Dermis blood vessel endothelial cell (primary cell): ENCODE measurements around the gene CSNK2A2. TPM values are rescaled to one million over a fixed set of nuclear protein-coding genes. Genes with fewer than 3 reads are reported as not detected.

Experiments
- DNase-seq: peaks from one replicate; pipeline ENCODE4 v3.0.0; 2010
- total RNA-seq: library from RNA; depleted of rRNA; stranded (reverse); fragments of >200 nt; gene quantifications from 2 replicates; pipeline ENCODE4 v1.2.3, GENCODE V29; 2014

Gene CSNK2A2
- total RNA-seq, 1 donor from 2014 or later, result 47.5 TPM

DNA sequence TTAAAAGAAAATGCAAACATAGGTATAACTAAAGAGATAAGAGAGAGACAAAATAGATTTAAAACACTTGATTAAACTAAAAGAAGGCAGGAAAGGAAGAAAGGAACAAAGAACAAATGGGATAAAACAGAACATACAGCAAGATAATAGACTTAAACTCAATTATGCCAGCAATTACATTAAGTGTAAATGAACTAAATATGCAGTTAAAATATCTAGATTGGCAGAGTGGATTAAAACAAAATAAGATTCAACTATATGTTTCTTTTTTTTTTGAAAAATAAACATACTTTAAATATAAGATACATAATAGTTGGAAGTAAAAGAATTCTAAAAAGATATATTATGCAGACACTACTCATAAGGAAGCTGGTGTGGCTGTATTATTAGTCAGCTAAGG lies 59.1 kb downstream of the CSNK2A2 start:
- no peak for DNase-seq

DNA sequence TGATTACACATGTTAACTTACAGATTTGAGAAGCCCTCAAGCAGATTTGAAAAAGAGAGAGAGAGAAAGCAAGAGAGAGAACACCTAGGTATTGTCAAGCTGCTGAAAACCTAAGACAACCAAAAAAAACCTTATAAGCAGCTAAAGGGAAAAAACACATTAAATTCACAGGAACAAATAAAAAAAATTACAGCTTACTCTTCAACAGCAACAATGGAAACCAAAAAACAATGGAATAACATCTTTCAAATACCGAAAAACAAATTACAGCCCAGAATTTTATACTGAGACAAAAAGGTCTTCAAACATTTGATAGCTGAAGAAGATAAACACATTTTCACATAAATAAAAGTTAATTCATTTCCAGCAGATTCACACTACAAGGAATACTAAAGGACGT lies 60.3 kb downstream of the CSNK2A2 start:
- DNase-seq, result no peak

DNA sequence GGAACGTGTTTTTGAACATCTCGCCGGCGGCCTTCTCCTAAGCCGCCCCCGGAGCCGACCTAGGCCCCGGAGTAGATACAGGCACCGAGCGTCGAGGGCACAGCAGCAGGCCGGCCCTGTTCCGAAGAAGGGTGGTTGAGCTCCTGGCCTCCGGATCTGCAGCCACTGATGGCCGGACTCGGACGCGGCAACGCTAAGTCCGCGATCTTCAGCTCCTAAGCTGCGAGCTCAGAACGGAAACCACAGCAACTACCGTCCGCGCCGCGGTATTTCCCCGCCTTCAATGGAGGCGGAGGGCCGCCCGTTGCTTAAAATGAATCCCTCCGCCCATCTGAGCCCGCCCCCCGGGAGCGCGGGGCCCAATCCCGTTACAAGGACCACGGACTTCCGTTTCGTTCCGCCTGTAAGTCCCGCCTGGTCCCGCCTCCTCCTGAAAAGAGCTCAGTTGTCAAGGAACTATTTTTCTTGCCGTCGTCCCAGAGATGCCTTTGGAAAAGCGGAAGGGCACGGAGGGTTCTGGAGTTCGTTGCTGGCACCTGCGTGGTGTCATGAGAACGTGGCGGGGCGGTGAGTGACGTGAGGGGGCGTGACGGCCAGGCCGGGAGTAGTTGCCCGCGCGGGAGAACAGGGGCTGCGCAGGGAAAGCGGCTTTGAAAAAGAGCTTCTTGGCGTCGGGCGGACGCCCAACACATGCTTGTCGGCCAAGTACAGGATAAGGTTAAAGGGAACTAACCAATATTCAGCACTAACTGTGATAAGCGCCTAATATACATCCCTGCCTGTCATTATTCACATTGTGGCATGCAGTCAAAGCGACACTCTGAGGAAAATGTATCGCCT lies 68.6 kb downstream of the CSNK2A2 start, which contains the start of gene CFAP20:
Gene CFAP20, minus strand, starts transcription at position 285 of the 840 bp plus-strand sequence. Its CDS starts 266 bp downstream, at position 19.
- peak; percentile 100 for DNase-seq

DNA sequence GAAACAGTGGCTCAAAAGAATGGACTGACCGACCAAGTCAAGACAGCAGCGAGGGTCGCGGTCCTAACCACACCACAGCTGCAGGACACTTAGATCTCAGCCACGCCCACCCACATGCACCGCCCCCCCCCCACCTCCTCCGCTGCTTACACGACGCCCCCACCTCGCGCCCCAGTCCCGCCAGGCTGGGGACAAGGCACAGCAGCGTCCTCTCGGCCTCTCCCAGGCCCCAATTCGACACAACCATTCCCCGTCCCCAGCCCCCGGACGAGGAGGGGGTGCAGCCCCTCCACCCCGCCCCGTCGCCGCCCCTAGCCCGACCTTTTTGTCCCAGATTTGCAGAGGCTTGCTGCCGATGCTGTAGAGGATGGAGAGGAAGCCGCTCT lies 69.2 kb downstream of the CSNK2A2 start:
- DNase-seq, result peak; percentile 42

DNA sequence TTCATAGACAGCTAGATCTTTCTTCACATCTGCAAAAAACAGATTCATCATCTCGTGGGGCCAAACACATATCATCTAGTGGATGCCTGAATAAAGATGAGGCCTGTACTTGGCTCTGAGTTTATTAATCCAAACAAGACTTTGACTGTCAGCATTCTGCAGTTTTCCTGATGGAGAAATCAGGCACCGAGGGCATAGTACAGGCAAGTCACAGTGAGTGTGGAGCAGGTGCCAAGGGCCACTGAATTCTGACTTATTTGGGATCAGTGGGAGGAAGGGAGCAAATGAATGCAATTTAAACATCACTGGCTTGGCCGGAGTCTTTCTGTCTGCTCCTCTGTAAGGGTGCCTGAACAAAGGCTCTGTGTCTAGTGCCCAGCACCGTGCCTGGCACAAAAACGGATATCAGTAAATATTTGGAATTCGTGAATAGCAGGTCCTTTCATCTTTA lies 69.7 kb downstream of the CSNK2A2 start:
- no peak for DNase-seq

DNA sequence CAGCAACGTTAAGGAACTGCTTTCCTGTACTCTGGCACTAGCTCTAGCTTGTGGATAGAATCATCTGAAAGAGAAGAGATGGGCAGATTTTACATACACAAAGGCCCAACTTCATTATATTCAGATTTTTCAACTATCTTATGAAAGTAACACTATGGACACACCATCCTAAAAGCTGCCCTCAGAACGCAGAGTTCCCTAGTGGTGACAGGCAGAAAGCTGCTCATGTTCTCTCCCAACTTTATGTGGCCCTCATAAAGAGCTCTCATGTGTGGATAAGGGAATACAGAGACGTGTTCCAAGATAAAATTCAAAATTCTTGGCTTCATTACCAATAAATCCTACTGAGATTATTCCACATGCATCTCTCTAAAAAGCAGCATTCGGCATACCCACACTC lies 70.3 kb downstream of the CSNK2A2 start:
- DNase-seq, result peak; percentile 32

DNA sequence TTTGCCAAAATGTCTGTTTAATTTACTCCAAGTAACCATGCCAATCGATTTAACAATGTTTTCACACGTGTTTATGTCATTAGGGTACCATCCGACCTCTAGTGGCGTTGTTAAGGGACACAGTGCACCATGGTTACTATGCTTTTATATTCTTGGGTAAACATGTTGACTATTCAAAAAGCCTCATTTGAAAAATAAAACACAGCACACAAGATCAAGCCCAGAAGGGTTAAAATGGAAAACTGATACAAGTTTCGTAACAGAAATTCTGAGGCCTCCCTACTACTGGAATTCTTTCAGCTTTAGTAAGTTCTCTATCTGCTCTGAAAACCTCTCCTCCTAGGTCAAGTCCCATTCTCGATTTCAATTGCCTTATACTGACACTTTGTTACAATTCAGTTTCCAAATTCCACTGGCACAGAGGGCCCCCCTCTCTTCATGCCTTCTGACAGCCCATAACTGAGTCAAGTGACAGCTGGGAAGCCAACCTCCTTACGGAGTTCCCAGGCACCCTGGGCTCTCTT lies 70.8 kb downstream of the CSNK2A2 start:
- DNase-seq, result peak; percentile 87

DNA sequence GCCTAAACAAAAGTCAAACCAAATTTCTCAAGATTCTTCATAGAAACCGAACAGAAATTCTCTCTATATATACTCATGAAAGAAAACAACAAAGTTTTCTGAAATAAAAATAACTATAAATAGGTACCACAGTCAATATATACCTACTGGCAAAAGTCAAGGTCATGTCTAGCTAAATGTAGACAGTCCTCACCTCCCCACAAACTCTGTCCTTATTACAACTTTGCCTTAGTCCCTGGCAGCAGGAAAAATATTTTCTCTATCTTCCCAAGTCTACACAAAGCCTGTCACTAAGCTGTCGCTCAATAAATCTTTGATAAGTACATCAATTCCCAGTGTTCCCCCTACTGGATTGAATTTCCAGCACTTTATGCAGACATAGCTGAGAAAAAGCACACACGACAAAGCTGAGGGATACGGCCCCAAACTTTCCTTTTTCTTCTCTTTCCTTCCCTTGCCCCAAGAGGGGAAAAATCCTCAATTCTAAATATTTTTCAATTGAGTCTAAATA lies 71.4 kb downstream of the CSNK2A2 start:
- DNase-seq, result no peak

DNA sequence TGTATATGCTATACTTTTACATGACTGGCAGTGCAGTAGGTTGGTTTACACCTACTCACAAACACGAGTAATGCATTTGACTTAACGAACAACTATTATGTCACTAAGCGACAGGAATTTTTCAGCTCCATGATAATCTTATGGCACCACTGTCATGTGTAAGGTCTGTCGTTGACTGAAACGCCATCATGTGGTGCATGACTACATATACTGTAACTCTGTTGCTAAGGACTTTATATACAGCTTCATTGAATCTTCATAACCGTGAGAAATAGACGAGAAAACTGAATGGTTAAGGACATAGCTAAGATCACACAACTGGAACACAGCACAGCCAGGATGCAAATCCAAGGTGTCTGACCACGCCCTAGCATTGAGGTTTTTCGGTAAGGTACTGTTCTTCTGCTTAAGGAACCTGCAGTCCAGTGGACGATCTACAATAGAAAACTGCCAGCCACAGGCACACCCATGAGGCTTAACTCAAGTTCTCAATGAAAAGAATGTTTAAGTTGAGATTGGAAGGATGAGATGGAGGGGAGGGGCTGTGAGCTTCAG lies 72.0 kb downstream of the CSNK2A2 start:
- DNase-seq, result peak; percentile 28

DNA sequence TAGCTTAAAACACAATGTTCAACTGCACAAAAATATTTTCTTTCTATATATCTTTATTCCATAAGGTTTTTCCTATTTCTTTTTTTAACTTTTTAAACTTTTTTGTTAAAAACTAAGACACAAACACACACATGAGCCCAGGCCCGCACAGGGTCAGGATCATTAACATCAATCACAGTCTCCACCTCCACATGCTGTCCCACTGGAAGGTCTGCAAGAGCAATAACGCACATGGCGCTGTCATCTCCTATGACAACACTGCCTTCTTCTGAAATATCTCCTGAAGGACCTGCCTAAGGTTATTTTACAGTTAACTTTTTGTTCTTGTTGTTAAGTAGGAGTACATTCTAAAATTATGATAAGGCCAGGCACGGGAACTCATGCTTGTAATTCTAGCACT lies 72.9 kb downstream of the CSNK2A2 start:
- DNase-seq, result no peak

DNA sequence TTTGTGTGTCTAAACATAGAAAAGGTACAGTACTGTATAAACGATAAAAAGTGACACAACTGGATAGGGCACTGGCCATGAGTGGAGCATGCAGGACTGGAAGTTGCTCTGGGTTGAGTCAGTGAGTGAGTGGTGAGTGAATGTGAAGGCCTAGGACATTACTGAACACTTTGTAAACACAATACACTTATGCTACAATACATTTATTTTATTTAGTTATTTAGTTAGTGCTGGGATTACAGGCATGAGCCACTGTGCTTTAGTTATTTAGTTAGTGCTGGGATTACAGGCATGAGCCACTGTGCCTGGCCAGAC lies 73.3 kb downstream of the CSNK2A2 start:
- peak; percentile 21 for DNase-seq

DNA sequence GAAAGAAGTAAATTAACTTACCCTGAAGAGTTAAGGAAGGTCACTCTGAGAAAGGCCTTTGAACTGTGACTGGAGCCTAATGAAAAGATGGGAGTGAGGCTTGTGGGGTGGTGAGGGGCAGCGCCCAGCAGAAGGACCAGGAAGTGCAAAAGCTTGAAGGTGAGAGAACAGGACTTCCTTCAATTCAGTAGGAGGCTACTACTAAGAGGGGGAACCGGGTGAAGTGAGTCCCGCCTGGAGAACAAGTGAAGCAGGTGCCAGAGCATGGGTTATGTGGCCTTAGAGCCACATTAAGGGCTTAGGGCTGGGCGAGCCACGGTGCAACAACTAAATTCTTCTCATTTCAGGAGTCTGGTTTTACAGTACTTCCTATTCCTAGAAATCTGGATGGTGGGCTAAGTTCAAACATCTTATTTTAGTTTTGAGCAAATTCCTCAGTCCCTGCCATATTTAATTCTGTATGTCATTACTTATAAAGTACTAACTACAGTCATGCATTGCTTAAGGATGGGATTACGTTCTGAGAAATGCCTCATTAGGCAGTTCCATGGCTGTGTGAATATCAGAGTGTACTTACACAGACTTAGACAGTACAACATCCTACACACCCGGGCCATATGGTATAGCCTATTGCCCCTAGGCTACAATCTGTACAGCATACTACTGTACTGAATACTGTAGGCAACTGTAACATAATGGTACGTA lies 73.9 kb downstream of the CSNK2A2 start:
- DNase-seq, result peak; percentile 54

DNA sequence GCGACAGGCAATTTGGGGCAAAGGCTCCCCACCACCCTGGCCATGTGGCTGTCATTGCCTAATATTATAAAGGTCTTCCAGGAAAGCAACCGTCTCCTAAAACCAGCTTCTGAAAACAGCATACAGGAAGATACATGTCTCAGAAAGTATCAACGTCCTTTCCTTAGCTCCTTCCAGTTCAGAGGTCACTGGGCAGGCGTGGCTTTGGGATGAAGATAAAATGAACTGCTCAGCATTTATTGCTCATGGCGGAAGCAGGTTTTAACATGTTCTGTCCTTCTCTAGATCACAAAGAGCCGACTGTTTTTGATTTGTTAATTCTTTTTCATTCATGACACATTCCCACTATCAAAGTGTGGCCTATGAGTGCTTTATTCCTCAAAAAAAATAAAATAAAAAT lies 76.8 kb downstream of the CSNK2A2 start:
- peak; percentile 24 for DNase-seq

DNA sequence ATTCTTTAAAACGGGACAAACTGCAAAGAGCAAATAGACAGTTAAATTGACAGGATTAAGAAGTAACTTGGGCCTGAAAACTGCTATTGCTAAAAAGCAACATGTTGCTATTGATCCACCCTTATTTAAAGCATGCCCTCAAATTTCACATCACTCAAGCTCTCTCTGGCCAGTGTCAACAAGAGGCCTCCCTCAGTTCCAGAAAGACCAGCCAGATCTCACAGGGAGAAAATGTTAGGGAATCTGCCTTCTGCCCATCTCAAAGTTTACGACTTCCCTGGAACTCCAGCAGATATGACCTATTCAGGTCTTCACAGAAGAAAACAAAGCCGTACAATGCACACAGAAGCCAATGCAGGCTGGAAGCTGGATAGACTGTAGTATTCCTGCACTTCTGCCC lies 77.7 kb downstream of the CSNK2A2 start:
- DNase-seq, result no peak

DNA sequence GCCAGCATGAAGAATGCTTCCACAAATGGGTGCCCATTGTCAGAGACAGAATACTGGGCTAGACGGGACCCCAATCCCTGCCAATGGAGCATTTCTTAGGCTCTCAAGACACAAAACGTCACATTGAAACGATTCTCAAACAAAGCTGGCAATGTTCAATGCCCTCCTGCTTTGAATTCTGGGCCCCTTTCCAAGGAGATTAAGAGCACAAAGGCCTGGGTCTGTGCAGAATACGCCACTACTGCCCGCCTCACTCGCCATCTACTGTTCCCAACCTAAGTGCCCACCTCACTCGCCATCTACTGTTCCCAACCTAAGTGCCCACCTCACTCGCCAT lies 78.4 kb downstream of the CSNK2A2 start:
- no peak for DNase-seq

DNA sequence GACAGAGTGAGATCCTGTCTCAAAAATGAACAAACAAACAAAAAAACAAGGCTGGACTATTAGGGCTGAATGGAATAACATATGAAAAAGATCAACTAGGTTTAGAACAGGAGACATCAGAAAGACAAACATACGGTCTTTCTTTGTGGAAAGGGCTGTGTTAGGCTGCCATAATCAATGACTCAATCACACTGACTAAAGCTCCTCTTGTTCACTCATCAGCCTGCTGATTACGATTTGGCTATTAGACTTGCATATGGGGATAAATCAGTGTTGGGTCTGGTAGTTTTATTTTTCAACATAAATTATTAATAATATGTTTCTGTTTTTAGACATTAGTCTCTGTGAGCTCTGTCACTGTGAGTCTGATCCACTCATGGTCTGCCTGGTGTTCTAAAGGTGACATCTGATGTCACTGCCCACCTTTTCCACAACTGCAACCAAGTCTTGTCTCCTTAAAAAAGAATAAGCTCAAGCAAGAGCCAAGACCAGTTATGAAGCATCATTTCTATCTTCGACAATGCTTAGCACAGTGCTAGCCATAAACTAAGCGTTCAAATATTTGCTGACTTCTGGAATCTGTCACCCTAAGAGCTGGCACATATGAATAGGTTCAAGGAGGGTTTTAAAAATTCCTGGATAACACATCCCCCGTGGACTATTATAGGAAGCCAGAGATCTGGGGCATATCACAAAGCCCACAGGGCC lies 79.0 kb downstream of the CSNK2A2 start:
- DNase-seq, result no peak

DNA sequence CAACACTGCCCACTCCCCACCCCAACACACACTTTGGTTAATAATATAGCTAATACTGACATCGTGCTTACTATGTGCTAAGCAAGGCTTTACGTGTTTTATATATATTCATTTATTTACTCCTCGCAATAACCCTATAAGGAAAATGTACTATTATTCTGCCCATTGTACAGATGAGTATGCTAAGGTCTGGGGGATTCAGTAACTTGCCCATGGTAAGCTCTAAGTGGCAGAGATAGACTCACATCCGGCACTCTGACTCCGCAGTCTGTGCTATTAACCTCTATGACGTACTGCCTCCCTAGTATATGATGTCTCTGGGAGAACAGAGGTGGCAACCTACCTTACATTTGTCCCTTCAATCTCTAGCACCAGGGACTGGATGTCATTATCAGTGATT lies 81.4 kb downstream of the CSNK2A2 start:
- DNase-seq, result no peak

DNA sequence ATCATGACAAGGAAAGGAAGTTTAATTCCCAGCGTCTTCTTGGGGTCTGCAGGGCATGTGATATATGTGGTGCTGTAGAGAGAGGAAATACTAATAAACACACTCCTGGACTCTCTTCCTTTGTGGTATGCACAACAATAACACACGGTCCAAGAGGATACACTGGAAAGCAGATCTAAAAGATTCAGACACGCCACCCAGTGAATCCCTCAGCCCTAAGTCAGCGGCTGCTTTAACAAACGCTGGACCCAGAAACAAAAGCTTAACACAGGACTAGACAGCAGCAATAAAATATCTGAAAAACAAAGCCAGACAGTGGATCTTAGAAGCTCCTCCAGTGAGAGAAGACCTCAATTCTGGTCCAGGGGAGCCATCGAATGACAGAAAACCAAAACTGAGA lies 81.8 kb downstream of the CSNK2A2 start:
- peak; percentile 25 for DNase-seq

DNA sequence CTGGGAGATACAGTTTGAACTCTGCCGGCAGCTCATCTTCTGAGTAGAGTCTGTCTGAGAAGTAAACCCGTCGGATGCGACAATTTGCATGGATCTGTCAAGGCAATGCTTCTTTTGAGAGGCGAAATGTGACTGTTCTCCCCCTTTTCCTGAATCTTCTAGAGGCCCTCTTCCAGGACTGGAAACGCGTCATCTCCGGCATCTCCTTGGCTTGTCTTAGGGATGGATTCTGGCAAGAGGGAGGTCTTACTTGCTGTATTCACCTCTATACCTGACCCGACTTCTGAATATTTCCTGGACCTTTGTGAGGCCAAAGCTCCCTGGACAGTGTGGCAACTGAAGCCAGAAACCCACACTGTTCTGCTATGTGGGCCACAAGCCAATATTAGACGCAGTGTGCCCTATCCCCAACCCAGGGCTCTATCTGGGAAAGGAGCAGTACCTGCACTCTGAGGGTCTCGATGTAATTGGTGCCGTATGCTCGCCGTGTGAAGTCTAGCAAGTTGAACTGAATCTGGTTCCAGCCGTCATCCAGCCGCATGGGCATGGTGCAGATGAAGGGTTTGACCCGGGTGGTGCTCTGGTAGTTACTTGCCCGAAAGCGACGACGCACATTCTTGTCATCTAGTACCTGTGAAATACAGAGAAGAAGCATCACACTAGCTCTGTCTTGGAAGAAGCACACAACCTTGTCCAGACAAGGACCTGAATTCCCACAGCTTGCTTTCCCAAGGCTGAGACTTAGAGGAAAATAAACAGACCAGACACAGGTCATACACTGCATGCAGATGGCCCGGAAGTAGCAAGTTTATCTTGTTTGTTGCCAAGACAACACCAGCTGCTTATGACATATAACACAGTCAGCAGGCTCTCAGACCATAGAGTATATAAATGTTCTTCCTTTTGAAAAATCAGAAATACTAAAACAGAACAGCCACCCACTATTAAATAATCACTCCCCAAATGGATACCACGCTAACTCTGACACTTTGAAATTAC lies 82.8 kb downstream of the CSNK2A2 start:
- peak; percentile 66 for DNase-seq

DNA sequence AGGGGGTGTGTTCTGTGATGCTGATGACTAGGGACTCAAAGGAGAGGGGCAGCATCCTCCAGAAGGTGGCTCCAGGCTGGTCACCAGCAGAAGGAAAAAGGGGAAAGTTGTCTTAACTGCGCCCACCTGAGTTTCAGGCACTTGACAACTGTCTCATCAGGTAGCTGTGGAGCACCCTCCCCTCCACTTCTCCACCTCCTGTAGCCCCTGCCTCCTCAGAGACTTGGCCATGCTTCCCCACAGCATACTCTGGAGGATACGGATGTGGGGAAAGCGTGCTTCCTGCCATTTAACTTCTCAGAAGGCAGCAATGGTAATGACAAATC lies 86.6 kb downstream of the CSNK2A2 start:
- DNase-seq, result no peak

DNA sequence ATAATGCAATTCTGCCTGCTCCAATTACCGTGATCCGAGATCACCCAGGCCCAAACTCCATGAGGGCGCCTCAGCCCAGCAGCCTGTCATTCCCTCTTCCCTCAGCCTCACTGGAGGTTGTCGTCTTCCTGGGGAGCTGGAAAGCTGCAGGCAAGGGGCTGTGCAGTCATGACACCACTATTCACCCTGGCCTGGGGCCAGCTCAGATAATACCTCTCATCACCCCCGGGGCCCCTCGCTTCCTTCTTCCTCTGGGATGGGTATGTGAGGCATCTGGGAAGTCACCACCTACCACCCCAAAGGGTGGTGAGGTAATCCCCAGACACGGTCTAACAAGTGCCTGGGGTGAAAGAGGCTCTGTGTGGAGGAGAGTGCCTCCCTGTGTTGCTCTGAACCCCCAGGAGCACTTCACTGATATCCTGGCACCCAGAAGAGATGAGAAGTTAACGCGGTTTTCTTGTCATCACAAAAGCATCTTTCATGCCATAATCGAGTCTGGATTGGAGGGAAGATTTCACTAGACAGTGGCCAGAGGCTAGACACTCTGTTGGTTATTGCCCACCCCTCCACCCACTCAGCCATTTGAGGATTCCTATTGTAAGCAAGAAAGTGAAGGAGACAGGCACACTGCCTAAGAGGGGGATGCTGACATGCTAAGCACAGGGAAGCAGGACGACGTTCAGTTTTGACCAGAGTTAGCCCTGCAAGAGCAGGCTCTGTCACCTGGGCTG lies 87.2 kb downstream of the CSNK2A2 start:
- no peak for DNase-seq
